ENCODE data around the gene LRIT2.

The LRIT2 gene

GRCh38 chr10:84201682-84202081, 23.7 kb downstream of the LRIT2 start:
- TF ChIP-seq CTCF (IDR thresholded peaks at IDR 0.05; ENCODE audit: insufficient read depth, low read depth, low read length, missing control alignments) = no peak
- no peak overlapping the region for H3K4me3 ChIP-seq (ENCODE audit: low read depth, low read length)

GRCh38 chr10:84201244-84201606, 24.1 kb downstream of the LRIT2 start:
- H3K4me3 ChIP-seq (ENCODE audit: low read depth, low read length) = no peak overlapping the region
- no peak for DNase-seq (ENCODE audit: low read depth)
- TF ChIP-seq CTCF (IDR thresholded peaks at IDR 0.05; ENCODE audit: insufficient read depth, low read depth, low read length, missing control alignments) = no peak

More at GRCh38 chr10:84201682-84202081, 23.7 kb downstream of the LRIT2 start:
- DNase-seq (ENCODE audit: low read depth) = no peak

- no peak for TF ChIP-seq CTCF (IDR thresholded peaks at IDR 0.05; ENCODE audit: insufficient read depth, low read depth, low read length, missing control alignments)
- H3K4me3 ChIP-seq (ENCODE audit: low read depth, low read length) = no peak overlapping the region
- DNase-seq (ENCODE audit: low read depth) = no peak
These were observed 24.7 kb downstream of the LRIT2 start for GRCh38 chr10:84200537-84201243.

- no peak for TF ChIP-seq CTCF (IDR thresholded peaks at IDR 0.05; ENCODE audit: insufficient read depth, low read depth, low read length, missing control alignments)
- DNase-seq (ENCODE audit: low read depth) = no peak
- no peak overlapping the region for H3K4me3 ChIP-seq (ENCODE audit: low read depth, low read length)
These were observed 27.0 kb downstream of the LRIT2 start for GRCh38 chr10:84198206-84198915.

GRCh38 chr10:84197643-84198042, 27.7 kb downstream of the LRIT2 start:
- no peak for TF ChIP-seq CTCF (IDR thresholded peaks at IDR 0.05; ENCODE audit: insufficient read depth, low read depth, low read length, missing control alignments)
- H3K4me3 ChIP-seq (ENCODE audit: low read depth, low read length) = no peak overlapping the region
- no peak for DNase-seq (ENCODE audit: low read depth)

GRCh38 chr10:84196941-84197340, 28.4 kb downstream of the LRIT2 start:
- no peak overlapping the region for H3K4me3 ChIP-seq (ENCODE audit: low read depth, low read length)
- DNase-seq (ENCODE audit: low read depth) = no peak
- TF ChIP-seq CTCF (IDR thresholded peaks at IDR 0.05; ENCODE audit: insufficient read depth, low read depth, low read length, missing control alignments) = no peak

Data from GM12865 (cell line).